Skeletal muscle cell (primary cell): ENCODE data around the gene RAB3GAP2.
"Not testable (repeated sequence)": the region's sequence is repeated elsewhere in the genome, so short reads cannot be mapped to it uniquely, and the experiment has no call there.

ENCODE experiments used
- DNase-seq: peaks from one replicate; pipeline ENCODE4 v3.0.0-alpha.2; 2010; ENCODE audit warnings: low read depth
- H3K4me3 ChIP-seq: 2 replicates; pipeline ENCODE4 v1.5.1; 2011; ENCODE audit warnings: low read depth, mild to moderate bottlenecking, control low read depth, low read length, moderate library complexity

RAB3GAP2 gene

DNA sequence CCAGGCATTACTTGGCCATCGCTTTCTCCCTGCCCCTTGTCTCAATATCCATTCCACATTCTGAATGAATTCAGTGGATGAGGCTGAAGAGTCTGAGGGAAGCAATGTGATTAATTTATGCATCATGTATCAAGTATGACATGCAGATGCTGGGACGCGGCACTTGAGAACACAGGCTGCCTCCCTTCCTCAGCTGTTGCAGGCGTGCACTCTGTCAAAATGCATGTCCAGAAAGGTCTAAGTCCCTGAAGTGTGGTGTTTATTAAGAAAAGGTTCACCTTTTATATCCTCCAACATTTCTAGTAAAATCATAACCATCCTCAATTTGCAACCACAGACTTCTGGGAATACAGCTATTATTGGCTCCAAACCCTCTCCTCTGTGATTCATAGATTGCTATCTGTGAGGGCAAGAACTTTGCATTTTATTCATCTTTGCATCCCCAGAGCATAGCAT lies 22.6 kb upstream of the RAB3GAP2 start:
- DNase-seq: no peak
- no peak overlapping the region for H3K4me3 ChIP-seq

DNA sequence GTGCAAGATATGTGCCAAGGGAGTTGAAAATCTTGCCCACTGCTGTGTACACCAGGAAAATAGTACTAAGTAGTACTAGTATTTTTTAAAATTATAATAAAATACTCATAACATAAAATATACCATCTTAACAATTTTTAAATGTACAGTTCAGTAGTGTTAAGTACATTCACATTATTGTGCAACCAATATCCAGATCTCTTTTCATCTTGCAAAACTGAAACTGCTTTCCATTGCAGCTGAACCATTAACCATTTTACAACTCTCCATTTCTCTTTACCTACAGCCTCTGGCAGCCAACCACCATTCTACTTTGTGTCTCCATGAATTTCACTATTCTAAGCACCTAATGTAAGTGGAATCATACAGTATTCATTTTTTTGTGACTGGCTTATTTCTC lies 19.3 kb upstream of the RAB3GAP2 start:
- no peak overlapping the region for H3K4me3 ChIP-seq
- DNase-seq: no peak

DNA sequence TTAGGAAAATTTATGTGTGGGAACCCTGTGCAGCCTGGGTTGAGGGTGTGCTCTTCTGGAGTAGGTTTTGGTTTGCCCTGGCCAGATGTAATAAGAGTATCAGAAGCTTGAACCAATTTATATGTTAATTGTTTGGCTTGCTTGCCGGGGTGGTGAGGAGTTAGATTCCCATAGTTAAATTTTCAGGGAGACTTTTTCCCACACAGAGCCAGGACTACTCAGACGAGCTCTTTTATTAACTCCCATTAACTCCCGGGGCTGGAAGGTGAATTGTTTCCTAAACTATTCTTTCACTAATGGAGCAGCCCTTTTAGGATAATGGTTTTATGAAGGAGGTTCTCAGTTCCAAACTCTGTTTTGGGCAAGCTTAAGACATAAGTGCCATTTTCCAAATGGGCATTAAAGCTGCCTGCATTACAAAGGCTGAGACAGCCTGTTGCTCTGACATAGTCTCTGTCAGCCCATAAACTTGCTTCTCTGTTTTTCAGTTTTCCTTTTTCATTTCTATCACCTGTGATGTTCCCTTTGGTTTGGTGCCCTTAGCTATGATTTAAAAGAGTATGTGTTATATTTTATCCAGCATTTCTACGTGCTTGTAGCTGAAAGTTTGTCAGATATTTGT lies 18.0 kb upstream of the RAB3GAP2 start:
- no peak overlapping the region for H3K4me3 ChIP-seq
- no peak for DNase-seq

- no peak for DNase-seq
These were observed 14.9 kb upstream of the RAB3GAP2 start for GRCh38 chr1:220287129-220287528.

DNA sequence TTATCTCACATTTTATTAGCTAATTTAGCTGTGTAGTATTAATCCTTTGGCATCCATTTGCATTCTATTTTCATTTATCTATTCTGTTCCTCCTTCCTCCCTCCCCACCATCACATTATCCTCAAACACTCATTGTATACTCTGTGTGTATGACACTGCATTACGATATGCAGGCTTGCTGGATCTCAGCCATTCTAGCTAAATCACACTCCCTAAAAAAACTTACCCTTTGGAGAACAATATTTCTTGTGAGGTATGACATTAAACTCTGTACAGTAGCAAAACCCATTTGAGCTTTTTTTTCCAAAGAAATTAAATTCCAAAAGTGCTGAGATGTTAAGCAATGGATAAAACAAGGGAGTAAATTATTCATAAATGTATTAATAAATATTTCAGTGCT lies 11.4 kb upstream of the RAB3GAP2 start:
- no peak for DNase-seq
- no peak overlapping the region for H3K4me3 ChIP-seq

More at GRCh38 chr1:220287129-220287528, 14.9 kb upstream of the RAB3GAP2 start:
- no peak overlapping the region for H3K4me3 ChIP-seq

GRCh38 chr1:220281159-220281574 lies 8.9 kb upstream of the RAB3GAP2 start:
- peak; percentile 23 for DNase-seq
- H3K4me3 ChIP-seq: no peak overlapping the region

- no peak for DNase-seq
- H3K4me3 ChIP-seq: no peak overlapping the region
These were observed 8.0 kb upstream of the RAB3GAP2 start for GRCh38 chr1:220280249-220280648.

DNA sequence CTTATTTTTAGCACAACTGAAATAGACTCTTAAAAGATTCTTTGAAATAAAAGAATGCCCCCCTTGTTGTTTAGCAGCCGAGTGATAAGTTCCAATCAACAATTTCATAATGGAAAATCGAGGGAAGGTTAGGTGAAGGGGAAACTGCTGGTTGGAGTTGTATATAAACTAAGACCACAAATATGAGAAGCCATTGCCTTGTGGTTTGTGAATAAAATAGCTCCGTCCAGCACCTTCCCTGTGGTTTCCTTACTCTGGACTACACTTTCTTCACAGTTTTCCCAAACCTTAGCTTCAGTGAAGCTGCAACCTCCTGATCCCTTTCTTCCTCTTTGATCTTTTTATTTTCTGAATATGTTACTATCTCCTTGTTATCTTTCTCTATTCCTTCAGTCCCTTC lies 6.7 kb upstream of the RAB3GAP2 start:
- DNase-seq: no peak
- no peak overlapping the region for H3K4me3 ChIP-seq

DNA sequence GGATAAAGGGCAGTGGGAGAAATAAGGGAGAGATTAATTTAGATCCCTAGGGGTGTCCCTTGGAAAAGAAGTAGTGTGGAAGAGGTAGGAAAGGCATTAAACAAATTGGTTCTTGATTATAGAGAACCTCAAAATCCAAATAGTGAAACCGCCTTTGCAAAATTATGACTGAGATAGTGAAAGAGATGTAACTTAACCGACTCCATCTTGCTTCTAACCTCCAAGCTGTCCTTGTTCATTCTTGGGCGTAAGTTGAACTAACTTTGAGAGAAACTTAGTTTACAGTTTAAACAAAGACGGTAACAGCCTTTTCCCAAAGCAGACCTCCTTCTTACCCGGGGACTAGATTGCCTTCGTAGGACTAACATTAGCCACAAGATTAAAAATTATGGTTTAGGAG lies 3.2 kb upstream of the RAB3GAP2 start:
- no peak for DNase-seq
- H3K4me3 ChIP-seq: no peak overlapping the region

DNA sequence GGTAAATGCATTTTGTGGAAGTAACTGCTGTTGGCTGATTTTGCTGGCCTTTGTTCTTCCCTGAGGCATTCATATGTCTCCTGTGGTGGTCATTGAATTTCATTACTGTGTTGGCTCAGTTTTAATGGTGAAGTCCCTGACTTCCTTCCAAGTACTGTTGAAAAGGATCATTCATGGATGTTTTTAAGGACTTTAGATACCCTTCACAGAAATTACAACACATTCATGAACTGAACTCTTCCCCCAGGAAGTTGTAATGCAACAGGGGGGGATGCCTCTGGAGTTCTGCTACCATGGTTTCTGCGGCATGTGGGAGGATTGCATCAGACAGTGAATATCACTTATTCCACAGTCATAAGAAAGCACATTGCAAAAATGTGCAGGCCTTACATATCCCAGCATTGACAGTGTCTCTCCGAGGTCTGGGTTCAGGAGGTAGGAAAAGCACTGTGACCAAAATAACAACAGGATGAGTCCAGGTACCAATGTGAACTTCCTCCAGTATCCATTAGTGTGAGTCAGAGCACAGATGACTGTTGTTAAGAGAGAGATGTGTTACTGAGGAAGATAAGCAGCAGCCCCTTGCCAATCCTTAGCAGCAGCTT lies 2.1 kb upstream of the RAB3GAP2 start:
- DNase-seq: peak; percentile 56
- H3K4me3 ChIP-seq: no peak overlapping the region

DNA sequence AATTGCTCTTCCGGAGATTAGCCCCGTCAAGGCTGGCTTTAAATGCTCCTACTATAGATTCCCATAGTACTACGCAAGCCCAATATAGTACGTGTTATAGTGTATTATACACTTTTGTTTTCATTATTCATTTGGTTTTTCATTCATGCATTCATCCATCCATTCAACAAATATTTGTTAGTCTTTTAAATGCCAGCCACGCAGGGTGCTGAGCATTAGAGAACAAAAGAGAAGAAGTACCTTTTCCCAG lies 513 bp upstream of the RAB3GAP2 start:
- H3K4me3 ChIP-seq: peak overlapping the region; percentile 58
- DNase-seq: no peak

- peak; percentile 9 for DNase-seq
- peak overlapping the region; percentile 58 for H3K4me3 ChIP-seq
These were observed 577 bp downstream of the RAB3GAP2 start for GRCh38 chr1:220271706-220272046.

DNA sequence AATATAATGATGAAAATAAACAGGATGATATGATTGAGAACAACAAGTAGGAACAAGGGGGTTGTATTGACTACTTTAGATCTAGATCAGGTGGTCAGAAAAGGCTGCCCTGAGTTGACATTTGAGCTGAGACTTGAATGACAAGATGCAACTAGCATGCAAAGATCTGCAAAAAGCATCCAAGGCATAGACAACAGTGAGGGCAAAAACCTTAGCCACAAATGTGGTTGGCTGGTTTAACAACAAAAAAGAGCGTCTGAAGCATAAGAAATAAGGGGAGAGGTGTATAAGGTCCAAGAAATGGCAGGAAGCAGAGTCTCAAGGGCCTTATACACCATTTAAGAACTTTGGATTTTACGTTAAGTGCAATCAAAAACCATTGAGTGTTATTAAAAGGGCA lies 3.2 kb downstream of the RAB3GAP2 start:
- no peak for DNase-seq
- no peak overlapping the region for H3K4me3 ChIP-seq

GRCh38 chr1:220267630-220268029 lies 4.6 kb downstream of the RAB3GAP2 start:
- DNase-seq: no peak
- no peak overlapping the region for H3K4me3 ChIP-seq

DNA sequence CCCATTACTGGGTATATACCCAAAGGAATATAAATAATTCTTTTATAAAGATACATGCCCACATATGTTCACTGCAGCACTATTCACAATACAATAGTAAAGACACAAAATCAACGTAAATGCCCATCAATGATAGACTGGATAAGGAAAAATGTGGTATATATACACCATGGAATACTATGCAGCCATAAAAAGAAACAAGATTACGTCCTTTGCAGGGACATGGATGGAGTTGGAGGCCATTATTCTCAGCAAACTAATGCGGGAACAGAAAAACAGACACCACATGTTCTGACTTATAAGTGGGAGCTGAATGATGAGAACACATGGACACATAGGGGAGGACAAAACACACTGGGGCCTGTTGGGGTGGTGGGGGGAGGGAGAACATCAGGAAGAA lies 12.0 kb downstream of the RAB3GAP2 start:
- DNase-seq, H3K4me3 ChIP-seq: not testable (repeated sequence)

- not testable (repeated sequence) for DNase-seq, H3K4me3 ChIP-seq
These were observed 12.5 kb downstream of the RAB3GAP2 start for GRCh38 chr1:220259756-220260155.

- DNase-seq, H3K4me3 ChIP-seq: not testable (repeated sequence)
These were observed 16.1 kb downstream of the RAB3GAP2 start for GRCh38 chr1:220256194-220256593.

- DNase-seq: no peak
- no peak overlapping the region for H3K4me3 ChIP-seq
These were observed 17.0 kb downstream of the RAB3GAP2 start for GRCh38 chr1:220255204-220255603.

- not testable (repeated sequence) for H3K4me3 ChIP-seq, DNase-seq
These were observed 19.0 kb downstream of the RAB3GAP2 start for GRCh38 chr1:220253290-220253689.

DNA sequence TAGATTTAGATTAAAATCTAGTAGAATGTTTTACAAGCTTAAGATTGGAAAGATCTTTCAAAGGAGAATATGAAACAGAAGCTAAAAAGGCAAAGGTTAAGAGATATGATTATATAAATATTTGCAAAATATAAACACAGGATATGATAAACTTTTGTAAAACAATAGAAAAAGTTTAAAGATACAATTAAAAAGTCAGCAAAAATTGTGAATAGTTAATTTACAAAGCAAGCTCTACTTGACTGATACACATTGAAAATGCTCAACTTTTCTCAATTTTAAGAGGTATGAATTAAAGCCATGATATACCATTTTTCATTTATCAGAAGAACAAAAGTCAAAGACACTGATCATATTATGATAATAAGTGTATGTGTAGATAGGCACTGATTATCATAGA lies 21.0 kb downstream of the RAB3GAP2 start:
- no peak for DNase-seq
- no peak overlapping the region for H3K4me3 ChIP-seq

- no peak overlapping the region for H3K4me3 ChIP-seq
- DNase-seq: no peak
These were observed 21.6 kb downstream of the RAB3GAP2 start for GRCh38 chr1:220250681-220251080.

GRCh38 chr1:220249522-220249921 lies 22.7 kb downstream of the RAB3GAP2 start:
- H3K4me3 ChIP-seq: no peak overlapping the region

More at GRCh38 chr1:220249522-220249921, 22.7 kb downstream of the RAB3GAP2 start:
- DNase-seq: no peak
